ENCODE data around the gene SLC6A4. TPM values are rescaled to one million over a fixed set of nuclear protein-coding genes. Genes with fewer than 3 reads are reported as not detected.

SLC6A4 gene
- total RNA-seq, 2 experiments from 2014 or later, result not detected

DNA sequence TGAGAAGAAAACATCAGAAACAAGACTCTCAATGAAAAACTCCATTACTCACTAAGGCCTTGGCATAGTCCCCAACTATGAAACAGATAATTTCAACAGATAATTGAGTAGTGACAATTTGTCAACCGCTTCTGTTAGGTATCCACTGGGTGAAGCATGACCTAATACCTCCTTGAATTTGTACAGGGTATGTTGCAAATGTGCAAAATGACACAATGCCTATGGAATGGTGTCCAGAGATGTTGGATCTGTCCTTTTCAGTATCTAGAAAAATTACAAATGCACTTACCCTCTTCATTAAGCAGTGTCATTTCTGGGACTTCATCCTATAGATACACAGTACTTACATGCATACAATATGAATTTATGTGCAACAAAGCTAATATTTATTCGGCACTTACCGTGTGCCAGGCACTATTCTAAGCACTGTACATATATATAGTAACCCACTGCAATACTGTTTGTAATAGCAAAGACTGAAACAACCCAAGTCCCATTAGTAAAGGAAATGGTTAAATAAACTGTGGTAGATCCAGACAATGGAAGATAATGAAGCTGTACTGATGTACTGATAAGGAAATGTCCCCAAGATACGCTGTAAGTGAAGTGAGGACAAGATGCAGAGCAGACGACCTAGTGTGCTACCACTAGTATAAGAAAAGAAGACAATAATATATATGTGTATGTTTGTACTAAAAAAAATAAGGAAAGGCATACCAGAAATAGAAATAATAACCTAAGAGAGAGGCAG lies 21.4 kb upstream of the SLC6A4 start:
- TF ChIP-seq, protein P1, sequence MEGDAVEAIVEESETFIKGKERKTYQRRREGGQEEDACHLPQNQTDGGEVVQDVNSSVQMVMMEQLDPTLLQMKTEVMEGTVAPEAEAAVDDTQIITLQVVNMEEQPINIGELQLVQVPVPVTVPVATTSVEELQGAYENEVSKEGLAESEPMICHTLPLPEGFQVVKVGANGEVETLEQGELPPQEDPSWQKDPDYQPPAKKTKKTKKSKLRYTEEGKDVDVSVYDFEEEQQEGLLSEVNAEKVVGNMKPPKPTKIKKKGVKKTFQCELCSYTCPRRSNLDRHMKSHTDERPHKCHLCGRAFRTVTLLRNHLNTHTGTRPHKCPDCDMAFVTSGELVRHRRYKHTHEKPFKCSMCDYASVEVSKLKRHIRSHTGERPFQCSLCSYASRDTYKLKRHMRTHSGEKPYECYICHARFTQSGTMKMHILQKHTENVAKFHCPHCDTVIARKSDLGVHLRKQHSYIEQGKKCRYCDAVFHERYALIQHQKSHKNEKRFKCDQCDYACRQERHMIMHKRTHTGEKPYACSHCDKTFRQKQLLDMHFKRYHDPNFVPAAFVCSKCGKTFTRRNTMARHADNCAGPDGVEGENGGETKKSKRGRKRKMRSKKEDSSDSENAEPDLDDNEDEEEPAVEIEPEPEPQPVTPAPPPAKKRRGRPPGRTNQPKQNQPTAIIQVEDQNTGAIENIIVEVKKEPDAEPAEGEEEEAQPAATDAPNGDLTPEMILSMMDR (IDR thresholded peaks at IDR 0.05), result no peak
- POLR2A ChIA-PET, result interaction anchor here (0.6 kb wide), 1 partner anchor 186 kb away, joined by 3 read pairs; no protein-coding TSS in a partner anchor
- Mint-ChIP-seq H3K4me3 (no peak overlapping the region), H3K27ac (no peak overlapping the region), H3K4me1 (ENCODE audit: low read depth) (peaks cover 6% of the 10 kb centered on the region), H3K9me3 (no peaks in the 10 kb centered on the region), H3K36me3 (ENCODE audit: low read depth) (peaks cover 34% of the 10 kb centered on the region), H3K27me3 (no peaks in the 10 kb centered on the region)
- no peak for DNase-seq
- ATAC-seq, result no peak
- CTCF ChIA-PET, result interaction anchor here (1.1 to 2.0 kb wide), 4 partner anchors 9 to 152 kb away, joined by 3 to 10 read pairs (median 5); no protein-coding TSS in a partner anchor
- intact Hi-C loops (cut with micrococcal nuclease), result no loop called here

- H3K9me3 Mint-ChIP-seq, result no peaks in the 10 kb centered on the region
- POLR2A ChIA-PET, result no interaction called here
- H3K27ac Mint-ChIP-seq, result no peak overlapping the region
- intact Hi-C loops (cut with micrococcal nuclease), result no loop called here
- H3K4me1 Mint-ChIP-seq (ENCODE audit: low read depth), result peaks cover 2% of the 10 kb centered on the region
- TF ChIP-seq, protein P1 (IDR thresholded peaks at IDR 0.05), result no peak
- H3K36me3 Mint-ChIP-seq (ENCODE audit: low read depth), result peaks cover 42% of the 10 kb centered on the region
- no peak for DNase-seq
- CTCF ChIA-PET, result no interaction called here
- no peaks in the 10 kb centered on the region for H3K27me3 Mint-ChIP-seq
- H3K4me3 Mint-ChIP-seq, result no peak overlapping the region
- ATAC-seq, result no peak
Measured at GRCh38 chr17:30254150-30254549, 18.7 kb upstream of the SLC6A4 start.

DNA sequence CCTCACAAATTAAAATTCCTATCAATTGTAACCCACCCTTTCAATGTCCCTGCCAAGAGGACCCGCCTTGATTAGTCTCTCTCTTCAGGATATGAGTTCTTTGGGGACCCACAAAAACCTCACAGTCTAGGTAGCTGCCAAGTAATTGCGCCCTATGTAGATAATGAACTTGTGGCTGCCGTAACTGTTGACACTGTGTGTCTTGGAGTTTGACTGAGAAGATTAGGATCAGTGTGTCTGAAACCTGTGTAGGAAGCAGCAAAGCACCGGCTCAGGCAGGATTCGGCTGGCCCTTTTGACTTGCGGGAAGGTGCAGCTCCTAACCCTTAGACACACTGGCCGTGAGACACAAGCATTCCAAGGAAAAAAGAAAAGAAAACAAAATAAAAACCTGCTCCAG lies 17.8 kb upstream of the SLC6A4 start:
- Mint-ChIP-seq H3K4me1 (ENCODE audit: low read depth) (no peaks in the 10 kb centered on the region), H3K4me3 (no peak overlapping the region), H3K27ac (no peak overlapping the region), H3K9me3 (no peaks in the 10 kb centered on the region), H3K36me3 (ENCODE audit: low read depth) (peaks cover 48% of the 10 kb centered on the region), H3K27me3 (no peaks in the 10 kb centered on the region)
- ATAC-seq (no peak), DNase-seq (no peak)
- ChIA-PET POLR2A (interaction anchor here (0.5 to 0.6 kb wide), 2 partner anchors 532 to 565 kb away, joined by 3 read pairs; no protein-coding TSS in a partner anchor), CTCF (interaction anchor here (1.9 kb wide), 1 partner anchor 83 kb away, joined by 6 read pairs; no protein-coding TSS in a partner anchor)
- intact Hi-C loops (cut with micrococcal nuclease), result no loop called here
- TF ChIP-seq, protein P1 (IDR thresholded peaks at IDR 0.05), result no peak

DNA sequence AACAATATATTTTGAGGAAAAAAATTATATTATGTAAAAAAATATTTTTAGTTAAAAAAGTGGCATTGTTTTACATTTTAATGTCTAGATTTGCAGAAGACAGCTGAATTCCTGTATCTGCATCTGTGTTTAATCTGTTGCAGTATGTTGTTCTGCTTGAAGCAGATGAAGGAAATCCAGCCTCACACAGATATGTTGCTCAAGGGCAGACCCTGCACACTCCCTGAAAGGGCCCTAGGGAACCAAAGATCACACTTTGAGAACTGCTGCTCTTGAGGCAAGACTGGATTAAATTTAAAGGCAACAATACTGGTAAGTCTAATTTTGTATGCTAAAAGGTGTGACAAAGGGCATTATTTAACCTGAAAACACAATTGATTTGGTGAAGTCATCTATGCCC lies 16.4 kb upstream of the SLC6A4 start:
- POLR2A ChIA-PET, result no interaction called here
- ATAC-seq (no peak), DNase-seq (no peak)
- Mint-ChIP-seq H3K4me3 (no peak overlapping the region), H3K27ac (no peak overlapping the region), H3K36me3 (ENCODE audit: low read depth) (peaks cover 54% of the 10 kb centered on the region), H3K9me3 (no peaks in the 10 kb centered on the region), H3K4me1 (ENCODE audit: low read depth) (no peaks in the 10 kb centered on the region), H3K27me3 (no peaks in the 10 kb centered on the region)
- CTCF ChIA-PET, result interaction anchor here (1.9 kb wide), 1 partner anchor 84 kb away, joined by 6 read pairs; no protein-coding TSS in a partner anchor
- intact Hi-C loops (cut with micrococcal nuclease), result no loop called here
- TF ChIP-seq, protein P1 (IDR thresholded peaks at IDR 0.05), result no peak

DNA sequence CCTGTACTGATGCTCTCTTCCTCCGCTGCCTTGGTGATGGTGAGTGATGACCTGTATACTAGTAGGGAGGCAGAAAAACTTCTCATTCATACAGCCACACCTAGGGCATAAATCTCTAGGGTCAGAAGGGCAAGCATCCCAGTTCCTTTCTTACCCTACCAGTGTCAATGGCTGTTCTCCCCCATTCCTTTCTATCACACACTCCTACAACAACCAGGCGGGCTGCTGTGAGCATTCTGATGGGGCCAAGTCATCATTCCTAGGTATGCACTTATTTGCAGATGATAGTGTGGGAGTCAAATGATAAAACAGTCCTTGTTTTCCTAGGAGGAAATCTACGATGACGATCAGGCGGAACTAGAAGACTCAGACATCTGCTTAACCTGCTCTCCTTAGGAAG lies 14.0 kb upstream of the SLC6A4 start:
- peaks cover 51% of the 10 kb centered on the region for H3K36me3 Mint-ChIP-seq (ENCODE audit: low read depth)
- ATAC-seq, result no peak
- no peak overlapping the region for H3K4me3 Mint-ChIP-seq
- no peaks in the 10 kb centered on the region for H3K4me1 Mint-ChIP-seq (ENCODE audit: low read depth)
- TF ChIP-seq, protein P1 (IDR thresholded peaks at IDR 0.05), result no peak
- no peaks in the 10 kb centered on the region for H3K27me3 Mint-ChIP-seq
- H3K9me3 Mint-ChIP-seq, result no peaks in the 10 kb centered on the region
- no peak overlapping the region for H3K27ac Mint-ChIP-seq
- ChIA-PET CTCF (interaction anchor here (1.8 kb wide), 1 partner anchor 13 kb away, joined by 4 read pairs; no protein-coding TSS in a partner anchor), POLR2A (no interaction called here)
- intact Hi-C loops (cut with micrococcal nuclease), result no loop called here
- no peak for DNase-seq
